ENCODE measurements around the gene PP2D1.
"Not testable (repeated sequence)": the region's sequence is repeated elsewhere in the genome, so short reads cannot be mapped to it uniquely, and the experiment has no call there.

Gene PP2D1

DNA sequence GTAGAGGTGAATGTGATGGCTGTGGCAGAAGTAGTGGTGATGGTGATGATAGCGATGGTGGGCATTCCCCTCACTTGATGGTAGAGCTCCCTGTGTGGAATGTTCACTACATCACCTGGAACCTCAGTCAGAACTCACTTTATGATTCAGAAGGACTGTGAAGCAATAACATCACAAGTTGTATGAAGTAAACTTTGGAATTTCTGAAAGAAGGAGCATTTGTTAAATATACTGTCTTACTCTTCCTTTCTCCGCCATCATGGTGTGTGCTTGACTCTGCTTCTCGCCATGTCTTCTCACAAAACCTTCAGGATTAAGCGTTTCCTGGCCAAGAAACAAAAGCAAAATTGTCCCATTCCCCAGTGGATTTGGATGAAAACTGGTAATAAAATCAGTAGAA is at the start of gene PP2D1:
TSS of gene PP2D1 (minus strand) at position 101 of the 400 bp plus-strand sequence. CDS start 192 bp downstream, outside the sequence.
- no peak for DNase-seq

- no peak for DNase-seq
Measured at GRCh38 chr3:20060974-20061685, 49.1 kb upstream of the PP2D1 start.

- DNase-seq = no peak
Measured at GRCh38 chr3:20059929-20060328, 47.9 kb upstream of the PP2D1 start.

DNA sequence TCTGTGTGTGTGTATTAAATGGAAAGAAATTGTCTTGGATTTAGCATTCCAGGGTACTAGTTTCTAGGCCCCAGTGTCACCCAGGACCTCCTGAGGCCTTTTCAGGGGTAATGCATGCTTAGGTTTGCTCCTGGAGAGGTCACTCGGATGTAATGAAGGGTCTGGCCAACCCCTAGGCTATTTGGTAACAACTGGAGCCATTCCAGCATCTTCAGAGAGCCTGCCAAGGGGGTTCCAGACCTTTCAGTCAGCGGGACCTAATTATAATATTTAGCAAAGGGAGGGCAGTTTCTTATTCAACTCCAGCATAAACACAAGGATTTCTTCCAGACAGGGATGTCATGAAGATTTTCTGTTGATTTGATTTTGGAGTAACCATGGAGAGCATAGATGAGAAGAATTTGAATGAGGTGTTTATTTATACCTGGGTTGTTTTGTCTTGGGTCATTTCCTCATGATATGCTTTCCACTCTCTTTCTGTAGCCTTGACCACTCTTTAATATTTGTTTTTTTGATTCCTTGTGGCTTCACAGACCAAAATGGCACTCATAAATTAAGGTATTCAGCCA is 45.6 kb upstream of the PP2D1 start:
- DNase-seq = no peak

DNA sequence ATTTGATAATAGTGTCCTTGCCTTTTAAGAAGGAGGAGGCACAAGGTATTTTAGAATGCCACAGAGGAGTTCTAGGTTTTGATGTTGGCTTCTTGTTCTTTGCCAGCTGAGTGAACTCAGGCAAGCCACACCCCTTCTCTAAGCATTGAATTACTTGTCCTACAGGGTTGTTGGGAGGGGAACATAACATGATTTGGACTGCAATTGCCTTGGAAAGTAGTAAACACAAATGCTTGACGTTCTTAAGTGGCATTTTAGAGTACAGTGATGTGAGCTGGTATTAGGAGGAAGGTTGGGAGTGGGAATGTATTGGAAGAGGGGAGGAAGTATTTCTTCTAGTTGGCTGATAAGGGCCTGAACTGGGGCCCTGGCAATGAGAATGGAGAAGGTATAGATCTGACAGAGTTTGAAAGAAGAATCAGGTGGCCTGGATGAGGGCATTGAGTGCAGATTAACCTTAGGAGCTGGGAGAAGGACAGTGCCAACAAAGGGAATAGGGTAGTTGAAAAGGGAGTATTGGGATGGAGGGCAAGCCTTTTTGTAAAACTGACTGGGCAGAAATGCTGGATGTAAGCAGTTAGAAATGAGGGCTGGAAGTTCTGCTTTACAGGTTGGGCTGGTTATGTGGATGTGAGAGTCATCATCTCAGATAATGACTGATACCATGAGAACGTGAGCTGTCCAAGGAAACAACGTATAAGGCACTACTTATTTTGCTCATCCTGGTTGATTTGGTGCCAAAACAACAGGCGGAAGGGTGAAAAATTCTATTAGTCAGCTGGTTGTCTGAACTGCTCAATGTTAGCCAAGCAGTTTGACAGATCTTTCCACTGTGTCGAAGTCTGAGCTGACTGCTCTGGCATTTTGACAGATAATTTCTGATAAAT is 44.9 kb upstream of the PP2D1 start:
- DNase-seq = no peak

GRCh38 chr3:20055842-20056241 is 43.8 kb upstream of the PP2D1 start:
- no peak for DNase-seq

DNA sequence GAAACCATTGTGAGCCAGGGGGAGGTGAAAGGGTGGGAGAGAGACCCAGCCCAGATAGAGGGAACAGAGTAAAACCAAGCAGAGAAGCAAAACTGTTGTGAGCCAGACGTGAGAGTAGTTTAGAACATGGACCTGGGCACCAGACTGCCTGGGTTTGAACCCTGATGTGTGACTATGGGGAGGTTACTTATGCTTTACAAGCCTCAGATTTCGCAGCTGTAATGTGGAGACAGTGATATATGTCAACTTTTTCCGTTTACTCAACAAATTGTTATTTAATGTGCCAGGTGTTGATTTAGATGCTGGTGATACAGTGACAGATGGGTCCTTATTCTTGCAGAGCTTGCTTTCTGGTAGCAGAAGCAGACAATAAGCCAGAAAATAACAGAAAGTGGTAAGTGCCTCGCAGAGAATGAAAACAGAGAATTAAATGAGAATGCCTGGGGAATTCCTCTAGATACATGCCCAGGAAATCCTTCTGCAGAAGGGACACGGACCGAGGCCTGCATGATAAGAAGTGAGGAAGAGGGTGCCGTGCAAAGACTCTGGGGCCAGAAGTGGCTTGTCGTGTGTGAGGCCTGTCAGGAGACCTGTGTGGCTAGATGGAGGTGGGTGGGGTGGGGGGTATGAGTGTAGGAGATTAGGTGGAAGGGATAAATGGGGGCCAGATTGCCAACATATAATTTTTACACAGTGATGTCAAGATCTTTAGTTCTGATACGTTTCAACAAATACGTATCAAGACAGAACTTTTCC is 43.1 kb upstream of the PP2D1 start:
- DNase-seq = no peak

- peak; percentile 5 for DNase-seq
Measured at GRCh38 chr3:20054549-20054987, 42.5 kb upstream of the PP2D1 start.

DNA sequence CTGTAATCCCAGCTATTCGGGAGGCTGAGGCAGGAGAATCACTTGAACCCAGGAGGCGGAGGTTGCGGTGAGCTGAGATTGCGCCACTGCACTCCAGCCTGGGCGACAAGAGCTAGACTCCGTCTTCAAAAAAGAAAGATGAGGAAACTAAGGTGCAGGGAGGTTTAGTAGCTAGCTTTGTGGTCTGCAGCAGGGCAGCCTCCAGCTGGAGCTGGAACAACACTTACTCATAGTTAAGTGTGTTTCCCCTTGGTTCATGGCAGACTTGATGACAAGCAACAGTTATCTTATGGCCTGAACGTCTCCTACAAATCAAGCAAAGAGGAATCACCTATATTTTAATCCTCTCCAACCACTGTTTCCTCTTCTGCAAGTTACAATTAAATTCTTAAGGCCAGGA is 40.8 kb upstream of the PP2D1 start:
- no peak for DNase-seq

- no peak for DNase-seq
Measured at GRCh38 chr3:20051123-20051806, 39.2 kb upstream of the PP2D1 start.

GRCh38 chr3:20047976-20048883 is 36.2 kb upstream of the PP2D1 start:
- no peak for DNase-seq

DNA sequence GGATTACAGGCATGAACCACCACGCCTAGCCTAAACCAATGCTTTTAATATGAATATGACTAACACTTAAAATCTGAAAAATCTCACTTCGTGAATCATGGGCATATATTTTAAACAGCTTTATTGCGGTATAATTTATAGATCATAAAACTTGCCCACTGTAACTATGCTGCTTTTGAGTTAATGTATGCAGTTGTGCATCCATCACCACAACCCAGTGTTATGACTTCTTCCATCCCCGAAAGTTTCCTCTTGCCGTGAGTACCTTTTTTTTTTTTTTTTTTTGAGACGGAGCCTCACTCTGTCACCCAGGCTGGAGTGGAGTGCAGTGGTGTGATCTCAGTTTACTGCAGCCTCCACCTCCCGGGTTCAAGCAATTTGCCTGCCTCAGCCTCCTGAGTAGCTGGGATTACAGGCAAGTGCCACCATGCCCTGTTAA is 35.3 kb upstream of the PP2D1 start:
- no peak for DNase-seq

DNA sequence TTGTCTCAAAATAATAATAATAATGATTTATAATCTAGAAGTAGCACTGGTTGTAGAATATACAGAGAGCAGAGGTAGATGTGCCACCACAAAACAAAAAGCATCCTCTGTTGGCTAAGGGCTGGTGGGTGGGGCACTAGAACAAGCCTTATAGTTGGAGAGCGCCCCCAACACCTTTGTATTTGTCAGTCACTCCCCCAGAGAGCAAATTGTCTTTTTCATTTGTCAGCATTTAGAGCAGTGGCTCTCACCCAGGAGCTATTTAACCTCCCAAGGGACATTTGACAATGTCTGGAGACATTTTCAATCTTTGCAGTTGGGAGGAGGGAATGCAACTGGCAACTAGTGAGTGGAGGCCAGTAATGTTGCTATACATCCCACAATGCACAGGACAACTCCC is 34.5 kb upstream of the PP2D1 start:
- no peak for DNase-seq

DNA sequence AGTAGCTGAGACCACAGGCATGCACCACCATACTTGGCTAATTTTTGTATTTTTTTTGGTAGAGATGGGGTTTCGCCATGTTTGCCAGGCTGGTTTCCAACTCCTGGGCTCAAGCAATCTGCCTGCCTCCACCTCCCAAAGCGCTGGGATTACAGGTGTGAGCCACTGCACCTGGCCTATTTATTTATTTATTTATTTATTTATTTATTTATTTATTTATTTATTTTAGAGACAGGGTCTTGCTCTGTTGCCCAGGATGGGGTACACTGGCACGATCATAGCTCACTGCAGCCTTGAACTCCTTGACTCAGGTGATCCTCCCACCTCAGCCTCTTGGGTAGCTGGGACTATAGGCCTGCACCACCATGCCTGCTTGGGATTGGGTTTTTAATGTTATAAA is 33.1 kb upstream of the PP2D1 start:
- DNase-seq = not testable (repeated sequence)

- no peak for DNase-seq
Measured at GRCh38 chr3:20043825-20044224, 31.8 kb upstream of the PP2D1 start.

DNA sequence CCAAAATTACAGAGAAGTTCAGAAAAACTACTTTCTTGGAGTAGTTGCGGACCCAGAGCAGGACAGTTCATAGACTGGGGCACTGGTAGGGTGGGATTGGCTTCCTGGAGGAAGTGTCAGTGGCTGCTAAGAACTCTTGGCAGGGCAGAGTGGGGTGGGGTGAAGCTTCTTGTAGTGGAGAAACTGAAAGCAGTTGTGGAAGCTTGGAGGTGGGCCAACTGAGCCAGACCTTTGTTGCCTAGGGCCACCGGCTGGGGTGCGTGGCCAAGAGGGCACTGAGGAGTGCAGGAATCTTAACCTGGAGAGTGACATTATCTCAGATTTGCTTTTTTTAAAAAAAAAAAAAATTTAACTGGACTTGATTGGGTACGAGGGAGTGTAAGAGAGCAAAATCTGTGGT is 31.3 kb upstream of the PP2D1 start:
- DNase-seq = no peak

DNA sequence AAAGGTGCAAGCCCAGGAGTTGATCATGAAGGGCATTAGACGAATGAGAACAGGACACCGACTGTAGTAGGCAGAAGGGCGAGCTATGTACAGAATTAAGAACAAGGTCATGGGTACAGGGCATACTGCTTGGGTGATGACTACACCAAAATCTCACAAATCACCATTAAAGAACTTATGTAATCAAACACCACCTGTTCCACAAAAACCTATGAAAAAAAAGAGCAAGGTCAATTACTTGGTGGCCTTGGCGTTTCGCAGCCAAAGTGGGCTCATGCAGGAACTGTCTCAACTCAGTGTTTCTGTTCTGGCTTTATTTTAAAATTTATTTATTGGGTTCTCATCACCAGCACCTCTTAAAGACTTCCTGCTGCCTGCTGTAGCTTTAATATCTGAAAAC is 30.3 kb upstream of the PP2D1 start:
- no peak for DNase-seq

DNA sequence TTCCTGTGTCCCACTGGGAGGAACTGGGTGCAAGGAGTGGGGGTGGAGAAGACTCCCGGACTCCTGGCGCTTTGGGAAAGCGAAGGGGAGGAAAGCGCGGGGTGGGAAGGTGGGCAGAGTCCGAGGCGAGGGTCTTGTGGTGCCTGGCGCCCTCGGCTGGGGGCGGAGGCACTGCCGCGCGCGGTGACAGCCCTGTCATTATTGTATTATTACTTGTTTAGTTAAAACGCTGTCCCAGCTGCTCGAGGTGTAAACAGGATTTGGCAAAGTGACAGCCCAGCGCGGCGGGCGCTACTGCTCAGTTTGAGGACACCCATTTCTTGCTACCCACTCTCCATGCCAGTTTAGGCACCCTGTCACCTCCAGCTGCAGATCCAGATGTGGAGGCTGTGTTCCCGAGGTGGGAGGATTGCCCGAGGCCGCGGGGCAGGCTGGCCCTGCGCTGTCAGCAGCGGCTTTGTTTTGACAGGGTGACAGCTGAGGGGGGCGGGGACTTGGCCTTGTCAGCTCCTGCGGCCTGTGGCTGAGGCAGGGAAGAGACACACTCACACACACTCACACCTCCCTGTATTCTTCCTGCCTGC is 29.2 kb upstream of the PP2D1 start:
- peak; percentile 54 for DNase-seq

- peak; percentile 28 for DNase-seq
Measured at GRCh38 chr3:20040548-20041196, 28.6 kb upstream of the PP2D1 start.
